ENCODE results near the gene LITAFD.
"Not testable (repeated sequence)": the region's sequence is repeated elsewhere in the genome, so short reads cannot be mapped to it uniquely, and the experiment has no call there.

LITAFD gene

DNA sequence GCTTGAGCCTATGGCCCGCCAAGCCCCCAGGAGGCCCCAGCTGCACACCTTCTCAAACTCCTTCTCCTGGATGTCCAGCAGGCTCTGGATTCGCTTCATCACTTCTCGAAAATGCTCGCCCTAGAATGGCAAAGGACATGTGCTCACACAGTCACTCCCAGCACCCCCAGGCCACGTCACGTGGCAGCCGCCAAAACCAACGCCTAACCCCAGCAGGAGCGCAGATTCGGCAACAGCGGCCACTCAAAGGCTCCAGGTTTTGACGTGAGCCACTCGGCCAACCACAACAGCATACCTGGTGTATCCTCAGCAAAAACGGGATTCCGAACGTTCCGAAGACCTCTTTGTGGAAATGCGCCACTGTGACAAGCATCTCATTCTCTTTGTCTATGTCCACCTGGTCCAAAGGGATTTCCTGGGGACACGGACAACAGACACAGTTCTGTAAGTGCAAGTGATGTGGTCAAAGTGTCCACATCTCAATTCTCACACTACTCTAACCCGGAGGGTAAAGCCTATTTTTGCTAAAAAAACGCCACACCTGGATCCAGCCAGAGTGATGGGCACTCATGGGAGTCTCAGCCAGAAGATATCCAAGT, 12.7 kb downstream of the LITAFD start:
- DNase-seq = no peak
- no peak for ATAC-seq

DNA sequence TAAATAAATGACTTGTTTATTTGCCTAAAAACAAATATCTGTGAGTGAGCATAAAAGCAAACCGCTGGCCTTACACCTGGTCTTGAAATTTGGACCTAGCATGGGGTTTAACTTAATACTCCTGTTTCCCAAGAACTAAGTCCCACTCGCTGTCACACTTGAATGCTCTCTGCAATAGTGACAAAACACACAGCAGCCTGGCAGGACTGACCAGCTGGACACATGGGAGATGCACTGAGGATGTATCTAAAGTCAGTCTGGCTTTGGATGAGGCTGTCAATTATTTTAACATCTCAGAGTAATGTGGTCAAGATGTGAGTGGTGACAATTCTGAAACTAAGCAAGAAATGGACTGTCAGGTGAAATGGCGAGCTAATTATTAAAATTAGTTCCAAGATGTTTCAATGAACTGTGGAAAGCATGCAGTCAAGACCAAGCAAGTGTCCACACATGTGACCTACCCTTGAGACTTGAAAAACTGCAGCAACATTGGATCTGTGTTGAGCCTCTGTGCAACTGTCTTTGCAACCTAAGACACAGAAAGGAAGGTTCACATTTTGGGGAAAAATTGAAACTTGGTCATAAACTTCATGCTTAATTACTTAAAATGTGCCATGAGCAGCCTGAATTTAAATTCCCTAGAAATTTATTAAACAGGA, 16.6 kb downstream of the LITAFD start:
- ATAC-seq (no peak), DNase-seq (no peak)

GRCh38 chr16:8899709-8900317, 17.7 kb downstream of the LITAFD start:
- no peak for ATAC-seq
- no peak for DNase-seq

- ATAC-seq = no peak
- no peak for DNase-seq
Measured at GRCh38 chr16:8900343-8900742, 18.2 kb downstream of the LITAFD start.

DNA sequence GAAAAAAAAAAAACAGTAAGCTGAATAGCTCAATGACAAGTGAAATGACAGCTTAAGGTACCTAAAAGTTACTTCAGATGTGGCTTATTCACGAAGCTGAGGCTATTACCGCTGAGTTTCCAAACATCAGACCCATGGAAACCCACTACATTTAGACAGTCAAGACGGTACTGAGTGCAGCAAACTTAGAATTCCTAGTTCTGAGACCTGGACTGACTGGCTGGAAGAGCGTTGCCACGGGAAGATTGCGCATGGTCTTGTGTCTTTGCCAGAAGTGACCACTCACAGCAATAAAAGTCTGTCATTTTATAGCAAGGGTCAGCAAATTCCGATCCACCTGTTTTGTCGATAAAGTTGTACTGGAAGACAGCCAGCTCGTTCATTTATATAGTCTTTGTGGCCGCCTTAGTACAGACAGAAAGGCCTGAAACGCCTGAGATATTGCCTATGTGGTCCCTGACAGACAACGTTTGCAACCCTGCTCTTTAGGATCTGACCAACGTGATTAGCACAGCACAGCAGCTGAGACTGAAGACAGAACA, 19.2 kb downstream of the LITAFD start:
- ATAC-seq = no peak
- no peak for DNase-seq

DNA sequence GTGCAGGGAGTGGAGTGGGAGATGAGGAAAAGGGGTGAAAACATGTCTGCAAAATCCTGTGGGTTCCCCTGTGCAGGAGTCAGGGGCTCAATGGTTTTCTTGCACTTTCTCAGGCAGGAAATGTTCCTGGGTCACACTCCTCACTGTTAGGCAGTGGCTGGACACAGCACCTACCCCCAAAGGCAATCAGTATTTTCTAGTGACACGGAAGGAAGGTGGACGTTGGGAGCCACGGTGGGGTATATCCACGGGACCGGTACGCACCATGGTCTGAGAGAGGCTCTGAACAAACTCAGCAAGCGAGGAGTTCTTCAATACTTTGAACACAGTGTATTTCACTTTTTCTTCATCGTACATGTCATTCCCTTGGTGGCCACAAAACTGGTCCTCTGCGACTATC, 20.9 kb downstream of the LITAFD start:
- no peak for ATAC-seq
- no peak for DNase-seq

- no peak for DNase-seq
- no peak for ATAC-seq
Measured at GRCh38 chr16:8904018-8904430, 21.9 kb downstream of the LITAFD start.

- ATAC-seq = peak; percentile 43
- DNase-seq = no peak
Measured at GRCh38 chr16:8905168-8905762, 23.1 kb downstream of the LITAFD start.

DNA sequence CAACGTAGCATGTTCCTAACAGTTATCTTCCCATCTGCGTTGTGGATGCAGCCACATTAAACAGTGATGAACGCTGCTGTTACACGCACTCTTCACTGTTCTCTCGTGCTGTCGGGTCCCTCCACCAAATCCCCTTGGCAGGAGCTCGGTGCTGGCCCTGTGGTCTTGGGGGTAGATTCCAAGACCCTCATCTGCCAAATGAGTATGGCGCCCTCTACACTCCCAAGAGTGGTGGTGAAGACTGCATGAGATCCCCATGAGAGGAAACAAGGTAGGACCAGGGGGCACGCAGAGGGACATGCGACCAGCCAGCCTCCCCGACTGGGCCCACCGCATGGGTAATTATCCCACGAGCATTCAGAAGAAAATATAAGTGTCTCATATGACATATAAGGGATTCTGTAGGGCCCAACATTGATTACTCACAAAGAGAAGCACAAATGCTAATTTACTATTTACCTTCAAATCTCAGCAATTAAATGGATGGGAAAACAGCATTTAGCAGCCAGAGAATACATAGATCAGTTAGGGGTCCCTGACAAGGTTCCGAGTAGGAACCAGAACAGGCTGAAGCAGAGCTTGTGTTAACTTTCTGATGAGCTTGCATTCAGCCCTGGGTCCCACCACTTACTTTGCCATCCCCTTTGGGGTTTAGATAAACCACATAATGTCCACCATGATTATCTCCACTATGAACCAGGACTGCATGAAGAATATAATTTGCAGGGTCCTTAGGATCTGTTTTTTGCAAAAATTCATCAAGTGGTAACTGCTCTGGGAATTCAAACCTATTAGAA, 23.8 kb downstream of the LITAFD start:
- DNase-seq (no peak), ATAC-seq (no peak)

DNA sequence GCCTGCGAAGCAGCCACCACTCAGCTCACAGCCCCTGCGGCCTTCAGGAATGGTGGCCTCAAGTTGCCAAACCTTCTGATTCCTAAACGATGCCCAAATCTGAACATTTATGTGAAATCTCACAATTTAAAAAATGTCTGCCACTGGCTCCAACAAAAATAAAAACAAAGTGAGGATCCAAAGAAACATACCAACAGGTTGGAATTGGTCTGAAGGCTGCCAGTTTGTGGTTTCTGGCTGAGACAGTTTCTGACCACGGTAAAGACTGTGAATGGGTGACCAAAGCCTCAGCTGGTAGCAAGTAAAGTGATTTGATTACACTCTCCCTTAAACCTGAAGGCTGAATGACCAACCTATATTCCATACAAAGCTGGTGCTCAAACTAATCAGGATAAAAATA, 24.9 kb downstream of the LITAFD start:
- no peak for DNase-seq
- ATAC-seq = no peak

- ATAC-seq (no peak), DNase-seq (no peak)
Measured at GRCh38 chr16:8908810-8909468, 26.8 kb downstream of the LITAFD start.

DNA sequence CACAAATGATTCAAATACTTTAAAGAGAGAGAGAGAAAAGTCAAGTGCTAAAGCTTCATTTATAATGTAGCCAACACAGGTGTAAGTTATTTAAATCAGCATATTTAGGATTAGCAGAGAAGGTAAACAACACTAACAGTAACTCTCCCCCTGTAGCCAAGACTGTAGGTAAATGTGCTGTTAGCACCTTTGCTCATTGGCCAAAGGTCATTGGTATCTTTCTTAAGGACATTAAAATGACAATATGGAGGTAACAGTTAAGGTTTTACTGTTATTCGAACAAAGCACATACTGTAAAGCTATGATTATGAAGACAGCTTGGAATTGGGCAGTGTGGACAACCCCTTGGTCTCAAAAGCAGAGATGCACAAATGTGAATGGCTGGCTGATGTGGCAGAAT, 28.7 kb downstream of the LITAFD start:
- no peak for DNase-seq
- no peak for ATAC-seq

DNA sequence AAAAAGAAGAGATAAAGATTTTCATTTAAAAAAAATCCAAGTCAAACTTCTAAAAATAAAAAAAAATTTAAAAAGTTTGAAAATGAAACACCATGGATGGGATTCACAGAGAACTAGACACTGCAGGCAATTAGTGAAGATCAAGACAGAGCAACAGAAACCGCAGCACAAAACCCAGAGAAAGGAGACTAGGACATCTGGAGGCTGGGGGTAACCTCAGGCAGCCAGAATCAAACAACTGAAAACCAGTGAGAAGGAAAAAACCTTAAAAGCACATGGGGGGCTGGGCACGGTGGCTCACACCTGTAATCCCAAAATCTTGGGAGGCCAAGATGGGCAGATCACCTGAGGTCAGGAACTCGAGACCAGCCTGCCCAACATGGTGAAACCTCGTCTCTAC, 30.6 kb downstream of the LITAFD start:
- ATAC-seq = no peak
- DNase-seq = no peak

DNA sequence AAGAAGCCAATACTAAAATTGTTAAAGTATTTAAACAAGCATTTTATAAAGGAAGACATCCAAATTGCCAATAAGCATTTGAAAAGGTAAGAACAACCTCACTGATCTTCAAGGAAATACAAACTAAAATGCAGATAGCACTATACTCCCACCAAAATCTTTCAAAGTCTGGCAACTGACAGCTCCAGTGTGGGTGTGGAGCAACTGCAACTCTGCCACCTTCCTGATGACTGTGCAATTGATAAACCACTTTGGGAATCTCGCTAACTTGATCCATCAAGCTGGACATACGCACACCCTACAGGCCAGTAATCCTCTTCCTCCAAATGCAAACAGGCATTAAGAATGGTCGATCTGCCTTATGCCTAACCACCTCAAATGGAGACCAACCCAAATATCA, 31.9 kb downstream of the LITAFD start:
- DNase-seq = no peak
- ATAC-seq = no peak

DNA sequence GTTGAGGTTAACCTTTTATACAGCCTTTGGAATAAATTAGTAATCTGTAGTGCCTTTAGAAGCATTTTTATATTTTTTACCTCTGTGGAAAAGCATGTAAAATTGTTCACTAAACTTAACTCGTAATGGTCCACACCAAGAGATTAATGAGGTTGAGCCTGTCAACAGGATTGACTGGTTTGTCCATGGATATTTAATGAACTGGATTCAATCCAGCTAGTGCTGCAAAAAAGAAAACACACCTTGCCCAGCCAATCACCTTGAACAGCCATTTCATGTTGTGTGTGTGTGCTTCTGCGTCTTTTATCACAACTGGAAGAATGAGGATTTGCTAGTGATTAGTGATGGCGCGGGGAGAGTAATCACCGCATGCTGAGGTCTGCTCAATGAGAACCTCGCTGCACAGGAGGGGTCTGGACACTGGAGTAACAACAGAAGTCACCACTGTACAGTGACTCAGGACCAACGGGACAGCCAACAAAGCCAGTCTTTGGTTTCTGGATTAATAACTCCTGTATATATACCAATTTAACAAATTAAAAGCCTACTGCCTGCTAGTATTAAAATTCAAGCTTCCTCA, 33.7 kb downstream of the LITAFD start:
- ATAC-seq (no peak), DNase-seq (no peak)

DNA sequence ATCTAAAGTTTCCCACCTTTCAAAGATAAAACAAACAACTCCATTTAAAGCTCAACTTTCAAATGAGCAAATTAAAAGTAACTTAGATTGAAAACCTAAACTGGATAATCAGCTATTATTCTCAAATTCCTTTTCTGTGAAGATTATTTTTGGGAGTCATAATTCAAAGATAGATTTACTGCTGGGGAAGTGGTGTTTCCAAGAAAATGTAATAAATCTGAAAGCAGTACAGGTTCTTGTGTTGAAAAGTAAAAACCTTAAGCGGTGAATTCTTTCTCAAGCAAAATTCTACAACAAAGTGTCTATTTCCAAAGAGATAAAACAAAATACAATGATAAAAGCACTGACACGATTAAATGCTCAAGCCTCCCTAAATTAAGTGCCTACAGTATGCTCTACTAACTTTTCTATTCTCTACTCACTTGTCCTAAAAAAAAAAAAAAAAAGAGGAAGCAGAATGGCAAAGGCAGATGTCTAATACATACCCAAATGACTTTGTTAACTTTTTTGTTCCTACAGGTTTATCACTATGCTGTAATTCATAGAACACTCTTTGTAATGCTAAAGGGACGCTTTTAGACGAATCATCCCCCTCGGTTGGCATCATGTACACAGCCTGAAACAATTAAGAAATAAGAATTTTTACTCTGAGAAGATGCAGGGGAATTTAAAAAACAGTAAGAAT, 34.5 kb downstream of the LITAFD start:
- ATAC-seq = no peak
- DNase-seq = no peak

GRCh38 chr16:8917336-8917735, 35.2 kb downstream of the LITAFD start:
- DNase-seq, ATAC-seq: not testable (repeated sequence)

DNA sequence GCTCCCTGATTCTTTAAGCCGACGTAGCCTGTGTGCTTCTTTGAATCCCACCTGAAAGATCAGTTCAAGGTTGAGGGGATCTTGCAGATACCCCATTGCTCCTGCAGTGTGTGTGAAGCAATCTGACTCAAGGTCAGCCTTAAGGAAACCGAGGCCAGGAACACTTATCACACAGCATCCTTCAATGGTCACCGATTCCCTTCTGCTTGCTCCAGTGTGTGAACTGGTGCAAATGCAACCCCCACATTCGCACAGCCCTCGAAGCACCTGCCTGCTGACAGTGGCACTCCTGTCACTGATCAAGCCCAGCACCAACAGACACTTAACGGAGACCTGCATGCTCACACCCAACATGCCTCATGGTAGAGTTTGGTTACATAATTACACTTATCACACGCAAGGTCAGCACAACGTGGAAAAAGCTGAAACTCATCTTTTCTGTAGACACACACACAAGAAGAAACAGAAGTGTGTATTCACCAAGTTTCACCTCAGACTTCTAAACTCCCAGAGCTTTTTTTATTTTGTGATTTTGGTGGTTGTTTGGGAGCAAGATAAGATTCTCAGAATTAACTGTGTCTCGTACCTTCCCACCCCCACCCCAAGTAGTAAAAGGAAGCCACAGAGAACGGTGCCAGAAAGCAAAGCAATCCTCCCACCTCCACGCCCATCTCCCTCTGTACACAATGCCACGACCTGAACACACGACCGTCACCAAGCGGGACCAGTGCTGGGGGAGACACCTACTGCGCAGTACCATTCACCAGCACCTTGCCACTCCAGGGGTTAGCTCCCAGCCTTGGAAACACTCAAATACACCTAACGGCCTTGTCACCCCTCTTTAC, 37.2 kb downstream of the LITAFD start:
- ATAC-seq = no peak
- no peak for DNase-seq

DNA sequence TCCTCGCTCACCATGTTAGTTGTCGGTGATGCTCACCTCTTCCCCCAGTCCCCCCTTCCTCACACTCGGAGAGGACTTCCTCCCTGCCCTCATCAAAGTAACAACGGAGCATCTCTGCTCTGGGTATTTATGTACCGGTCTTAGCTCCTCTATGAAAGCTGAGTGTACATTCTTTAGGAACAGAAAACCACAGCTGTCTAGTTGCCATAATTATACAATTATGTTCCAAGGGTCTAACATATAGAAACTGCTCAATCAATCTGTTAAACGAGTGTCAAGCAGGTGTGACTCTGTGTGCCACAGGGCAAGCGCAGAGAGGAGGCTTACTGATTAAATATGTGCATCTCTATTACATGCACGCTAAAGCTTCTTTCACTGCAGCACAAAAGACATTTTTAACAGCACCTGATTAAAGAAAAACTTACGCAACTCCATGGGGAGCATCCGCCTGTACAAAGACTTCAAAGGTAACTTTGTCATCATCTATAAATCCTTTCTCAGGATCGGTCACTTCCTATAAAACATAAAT, 37.8 kb downstream of the LITAFD start:
- no peak for DNase-seq
- no peak for ATAC-seq

Measured in stimulated activated naive CD8-positive, alpha-beta T cell treated with anti-CD3 and anti-CD28 coated beads, Interleukin-15, Interleukin-2, amounts not matched to agents 100 U/mL and 50 U/mL, for 24 hours (primary cell).